Fibroblast of the aortic adventitia (primary cell): ENCODE measurements around the gene DIP2C. TPM values are rescaled to one million over a fixed set of nuclear protein-coding genes. Genes with fewer than 3 reads are reported as not detected.

Experiments used
- DNase-seq: peaks from one replicate; pipeline ENCODE4 v3.0.0-alpha.2; 2010; ENCODE audit warnings: low read depth
- H3K4me3 ChIP-seq: 2 replicates; pipeline ENCODE4 v1.5.1; 2011; ENCODE audit warnings: low read depth, mild to moderate bottlenecking, control low read depth, low read length, moderate library complexity
- total RNA-seq: library from RNA; depleted of rRNA; stranded (reverse); fragments of >200 nt; gene quantifications from 2 replicates; pipeline ENCODE4 v1.2.3, GENCODE V29; 2012; ENCODE audit warnings: low replicate concordance
- TF ChIP-seq, protein P1 (sequence below): IDR thresholded peaks from 2 replicates; pipeline ENCODE4 v1.5.1; 2011; ENCODE audit warnings: mild to moderate bottlenecking, low read length, control low read depth, inconsistent platforms; ENCODE audit not compliant: insufficient read depth

The DIP2C gene
- total RNA-seq, 1 donor, result 15.7 TPM

DNA sequence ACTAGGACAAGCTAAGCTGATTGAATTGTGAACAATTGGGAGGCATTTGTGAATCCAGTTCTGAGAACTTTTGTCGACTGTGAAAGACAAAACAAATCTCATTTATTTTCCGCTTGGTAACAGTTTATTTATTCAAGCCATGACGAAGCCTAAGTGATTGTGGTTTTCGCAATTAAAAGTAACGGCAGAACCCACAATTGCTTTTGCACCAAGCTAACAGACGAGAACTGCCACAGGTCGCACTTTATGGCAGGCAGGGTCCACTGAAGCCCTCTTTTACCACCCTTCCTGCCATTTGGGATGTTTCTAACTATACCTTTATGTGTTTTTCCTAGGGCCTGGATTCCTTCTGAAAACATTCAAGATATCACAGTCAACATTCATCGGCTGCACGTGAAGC, 443.0 kb downstream of the DIP2C start:
- no peak overlapping the region for H3K4me3 ChIP-seq
- DNase-seq, result no peak
- TF ChIP-seq, protein P1, sequence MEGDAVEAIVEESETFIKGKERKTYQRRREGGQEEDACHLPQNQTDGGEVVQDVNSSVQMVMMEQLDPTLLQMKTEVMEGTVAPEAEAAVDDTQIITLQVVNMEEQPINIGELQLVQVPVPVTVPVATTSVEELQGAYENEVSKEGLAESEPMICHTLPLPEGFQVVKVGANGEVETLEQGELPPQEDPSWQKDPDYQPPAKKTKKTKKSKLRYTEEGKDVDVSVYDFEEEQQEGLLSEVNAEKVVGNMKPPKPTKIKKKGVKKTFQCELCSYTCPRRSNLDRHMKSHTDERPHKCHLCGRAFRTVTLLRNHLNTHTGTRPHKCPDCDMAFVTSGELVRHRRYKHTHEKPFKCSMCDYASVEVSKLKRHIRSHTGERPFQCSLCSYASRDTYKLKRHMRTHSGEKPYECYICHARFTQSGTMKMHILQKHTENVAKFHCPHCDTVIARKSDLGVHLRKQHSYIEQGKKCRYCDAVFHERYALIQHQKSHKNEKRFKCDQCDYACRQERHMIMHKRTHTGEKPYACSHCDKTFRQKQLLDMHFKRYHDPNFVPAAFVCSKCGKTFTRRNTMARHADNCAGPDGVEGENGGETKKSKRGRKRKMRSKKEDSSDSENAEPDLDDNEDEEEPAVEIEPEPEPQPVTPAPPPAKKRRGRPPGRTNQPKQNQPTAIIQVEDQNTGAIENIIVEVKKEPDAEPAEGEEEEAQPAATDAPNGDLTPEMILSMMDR, result no peak

DNA sequence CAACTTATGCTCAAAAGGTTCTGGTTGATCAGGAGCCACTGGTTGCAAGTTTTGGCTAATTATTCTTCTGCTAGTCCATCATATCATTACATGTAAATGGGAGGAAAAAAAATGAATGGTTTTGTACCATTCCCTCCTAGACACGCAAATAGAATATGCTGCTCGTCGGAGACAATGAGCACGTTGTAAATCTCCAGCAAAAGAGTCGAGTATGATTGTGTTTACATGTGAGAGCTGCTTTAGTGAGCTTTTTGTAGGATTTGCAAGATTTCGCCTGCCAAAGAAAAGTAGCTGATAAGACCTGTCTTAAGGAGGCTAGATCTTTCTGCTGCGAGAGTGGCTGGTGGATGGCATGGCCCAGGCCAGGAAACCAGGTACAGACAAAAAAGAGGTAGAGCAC, 445.2 kb downstream of the DIP2C start:
- DNase-seq, result no peak

DNA sequence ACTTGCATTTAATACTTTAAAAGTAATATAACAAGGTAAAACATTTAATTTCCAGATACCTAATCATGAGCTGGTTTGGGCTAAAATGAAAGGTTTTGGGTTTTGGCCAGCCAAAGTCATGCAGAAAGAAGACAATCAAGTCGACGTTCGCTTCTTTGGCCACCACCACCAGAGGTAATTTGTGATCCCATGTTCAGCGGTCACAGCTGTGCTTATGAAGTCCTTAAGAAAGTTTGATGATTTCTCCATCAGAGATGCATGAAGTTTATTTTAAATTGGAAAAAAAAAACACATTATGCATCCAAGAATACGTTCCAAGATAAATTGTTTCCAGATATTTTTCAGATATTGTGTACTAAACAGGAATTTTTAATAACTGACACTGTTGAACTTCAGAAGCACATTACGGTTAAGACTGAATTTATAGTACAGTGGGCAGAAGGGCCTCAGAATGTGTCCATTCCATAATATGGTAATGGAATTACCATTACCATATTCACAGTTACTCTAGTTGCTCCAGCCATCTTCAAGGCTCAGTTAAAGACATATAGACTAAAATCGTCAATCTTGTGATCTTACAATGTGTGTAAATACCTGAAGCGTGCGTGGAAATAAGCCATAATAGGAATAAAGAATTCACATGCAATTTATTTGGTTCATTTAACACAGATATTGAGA, 447.4 kb downstream of the DIP2C start:
- TF ChIP-seq, protein P1, result no peak
- no peak for DNase-seq

More for the DNA sequence above, 445.2 kb downstream of the DIP2C start:
- TF ChIP-seq, protein P1, result no peak
- no peak overlapping the region for H3K4me3 ChIP-seq

DNA sequence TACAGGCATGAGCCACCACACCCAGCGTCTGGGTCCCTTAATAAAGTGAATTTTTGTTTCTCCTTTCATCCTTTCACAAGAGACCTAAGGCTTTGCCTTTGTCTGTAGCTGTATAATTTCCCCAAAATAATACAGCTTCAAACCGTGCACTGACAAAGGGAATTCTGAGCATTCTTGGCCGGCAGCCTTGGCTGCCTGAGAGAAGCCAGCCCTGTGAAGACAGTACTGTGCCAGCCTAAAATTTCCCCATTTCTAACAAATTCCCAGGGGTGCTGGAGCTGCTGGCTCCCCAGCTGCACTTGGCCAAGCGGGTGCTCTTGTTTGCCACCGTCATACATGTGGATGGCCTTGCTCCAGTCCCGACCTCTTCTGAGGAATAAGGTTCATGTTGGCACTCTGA, 448.0 kb downstream of the DIP2C start:
- peak; percentile 57 for DNase-seq
- no peak overlapping the region for H3K4me3 ChIP-seq
- TF ChIP-seq, protein P1, result no peak

More for the DNA sequence above, 447.4 kb downstream of the DIP2C start:
- no peak overlapping the region for H3K4me3 ChIP-seq

DNA sequence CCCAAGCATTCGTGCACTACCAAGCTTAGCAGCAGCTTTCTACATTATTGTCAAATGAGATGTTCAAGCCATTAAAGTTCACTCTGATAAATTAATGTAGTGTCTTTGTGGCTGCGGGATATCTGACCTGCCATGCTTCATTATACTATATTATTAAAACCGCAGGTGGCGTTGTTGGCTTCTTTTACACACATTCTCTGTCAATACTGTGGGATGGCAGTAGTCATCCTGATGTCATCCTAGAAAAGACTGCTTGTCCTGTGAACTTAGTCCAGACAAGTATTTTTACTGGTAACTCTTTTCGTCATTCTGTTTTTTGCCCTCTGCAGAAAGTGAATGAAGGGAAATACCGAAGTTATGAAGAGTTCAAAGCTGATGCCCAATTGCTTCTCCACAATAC, 450.4 kb downstream of the DIP2C start:
- no peak overlapping the region for H3K4me3 ChIP-seq
- peak; percentile 19 for DNase-seq
- TF ChIP-seq, protein P1, result no peak

DNA sequence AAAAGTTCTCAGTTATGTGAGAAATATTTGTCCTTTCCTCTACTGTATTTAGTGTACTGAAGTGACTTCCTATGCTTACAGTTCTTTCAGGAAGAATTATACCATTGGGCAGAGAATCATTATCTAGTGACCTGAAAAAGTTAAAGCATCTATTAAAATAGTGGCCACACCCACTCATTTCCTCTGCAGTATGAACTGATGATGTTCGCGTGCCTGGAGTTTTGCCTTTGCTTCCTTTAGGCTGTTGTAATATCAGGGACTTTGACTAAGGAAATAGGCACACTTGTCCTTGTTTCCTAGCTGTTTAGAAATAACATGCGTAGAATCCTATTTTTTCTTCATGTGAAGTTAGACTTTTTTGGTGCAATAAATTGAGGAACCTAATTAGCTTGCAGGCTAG, 453.6 kb downstream of the DIP2C start:
- DNase-seq, result peak; percentile 41
- TF ChIP-seq, protein P1, result no peak
- no peak overlapping the region for H3K4me3 ChIP-seq
